Neural progenitor cell (in vitro differentiated cells): ENCODE measurements around the gene AP2A1. TPM values are rescaled to one million over a fixed set of nuclear protein-coding genes. Genes with fewer than 3 reads are reported as not detected.
A peak's percentile ranks its signal among the peaks of the same experiment; 100 is the strongest.

Experiments
- DNase-seq: peaks from one replicate; pipeline ENCODE4 v3.0.0-alpha.2; 2016; ENCODE audit warnings: low spot score
- H2AFZ ChIP-seq: fragments of 200-600 bp; sonication (generic); replicated peaks from 2 replicates; pipeline ENCODE4 v1.6.1; 2016; ENCODE audit warnings: antibody characterized with exemption
- H3F3A ChIP-seq: fragments of 200-600 bp; sonication (generic); 2 replicates; pipeline ENCODE4 v1.6.1; 2016; ENCODE audit warnings: antibody characterized with exemption, low read depth
- H3K27ac ChIP-seq: fragments of 200-600 bp; sonication (generic); 2 replicates; pipeline ENCODE4 v1.5.1; 2016; ENCODE audit warnings: mild to moderate bottlenecking
- H3K27me3 ChIP-seq: fragments of 200-600 bp; sonication (generic); 2 replicates; pipeline ENCODE4 v1.6.1; 2016; ENCODE audit warnings: mild to moderate bottlenecking, moderate library complexity
- H3K36me3 ChIP-seq: fragments of 200-600 bp; sonication (generic); 2 replicates; pipeline ENCODE4 v1.5.1; 2016
- H3K4me1 ChIP-seq: fragments of 200-600 bp; sonication (generic); 2 replicates; pipeline ENCODE4 v1.6.1; 2016; ENCODE audit warnings: mixed run types
- H3K4me2 ChIP-seq: fragments of 200-600 bp; sonication (generic); 2 replicates; pipeline ENCODE4 v1.6.1; 2016
- H3K4me3 ChIP-seq: fragments of 200-600 bp; sonication (generic); 2 replicates; pipeline ENCODE4 v1.5.1; 2016
- H3K79me2 ChIP-seq: fragments of 200-600 bp; sonication (generic); 2 replicates; pipeline ENCODE4 v1.6.1; 2016; ENCODE audit warnings: low read depth
- H3K9ac ChIP-seq: fragments of 200-600 bp; sonication (generic); 2 replicates; pipeline ENCODE4 v1.6.1; 2016
- H3K9me3 ChIP-seq: fragments of 200-600 bp; sonication (generic); 2 replicates; pipeline ENCODE4 v1.5.1; 2016; ENCODE audit warnings: low read depth
- H4K20me1 ChIP-seq: fragments of 200-600 bp; sonication (generic); 2 replicates; pipeline ENCODE4 v1.6.1; 2016; ENCODE audit warnings: low read depth
- H3K27ac Mint-ChIP-seq: 3 replicates; pipeline ENCODE4 v1.8.0; 2021; ENCODE audit warnings: mixed read lengths
- H3K27me3 Mint-ChIP-seq: 2 replicates; pipeline ENCODE4 v1.8.0; 2022; ENCODE audit warnings: low read depth, mild to moderate bottlenecking, inconsistent platforms, moderate library complexity, mixed read lengths; ENCODE audit not compliant: insufficient read depth
- H3K36me3 Mint-ChIP-seq: 3 replicates; pipeline ENCODE4 v1.8.0; 2021; ENCODE audit warnings: mixed read lengths
- H3K4me1 Mint-ChIP-seq: 3 replicates; pipeline ENCODE4 v1.8.0; 2021; ENCODE audit warnings: mixed read lengths
- H3K4me3 Mint-ChIP-seq: 3 replicates; pipeline ENCODE4 v1.8.0; 2021; ENCODE audit warnings: mild to moderate bottlenecking, moderate library complexity, mixed read lengths
- H3K9me3 Mint-ChIP-seq: 3 replicates; pipeline ENCODE4 v1.8.0; 2020; ENCODE audit warnings: mixed read lengths
- EZH2 ChIP-seq: fragments of 200-600 bp; sonication (generic); IDR thresholded peaks from 2 replicates; pipeline ENCODE4 v1.6.1; 2017; ENCODE audit warnings: antibody characterized with exemption, mild to moderate bottlenecking, moderate library complexity
- EZH2phosphoT487 ChIP-seq: fragments of 200-600 bp; sonication (generic); IDR thresholded peaks from 2 replicates; pipeline ENCODE4 v1.6.1; 2017; ENCODE audit warnings: antibody characterized with exemption
- total RNA-seq: library from RNA; depleted of rRNA; stranded (reverse); fragments of >200 nt; gene quantifications from 2 replicates; pipeline ENCODE4 v1.2.3, GENCODE V29; 2015; ENCODE audit warnings: low replicate concordance
- TF ChIP-seq, protein P1 (sequence below): fragments of 200-600 bp; sonication (generic); IDR thresholded peaks from 2 replicates; pipeline ENCODE4 v1.5.1; 2017; ENCODE audit warnings: antibody characterized with exemption, mild to moderate bottlenecking

The AP2A1 gene
- total RNA-seq, 1 donor from 2014 or later: 61.6 TPM

- Histone ChIP-seq H3K9ac (no peak overlapping the region), H3F3A (no peaks in the 10 kb centered on the region), H2AFZ (no peak overlapping the region), H3K79me2 (no peaks in the 10 kb centered on the region), H3K27ac (no peak overlapping the region), H3K36me3 (no peaks in the 10 kb centered on the region), H3K4me1 (peaks cover 10% of the 10 kb centered on the region), H3K4me2 (no peak overlapping the region), H3K4me3 (no peak overlapping the region), H3K9me3 (no peaks in the 10 kb centered on the region), H4K20me1 (no peaks in the 10 kb centered on the region), H3K27me3 (no peaks in the 10 kb centered on the region)
- DNase-seq: no peak
- peak overlapping the region; percentile 27 for H3K4me3 Mint-ChIP-seq
- H3K27me3 Mint-ChIP-seq: peaks cover 8% of the 10 kb centered on the region
- H3K4me1 Mint-ChIP-seq: peaks cover 8% of the 10 kb centered on the region
- H3K27ac Mint-ChIP-seq: no peak overlapping the region
- no peaks in the 10 kb centered on the region for H3K9me3 Mint-ChIP-seq
- H3K36me3 Mint-ChIP-seq: peaks cover 17% of the 10 kb centered on the region
- no peak for TF ChIP-seq EZH2
- no peak for TF ChIP-seq EZH2phosphoT487
- TF ChIP-seq, protein P1, sequence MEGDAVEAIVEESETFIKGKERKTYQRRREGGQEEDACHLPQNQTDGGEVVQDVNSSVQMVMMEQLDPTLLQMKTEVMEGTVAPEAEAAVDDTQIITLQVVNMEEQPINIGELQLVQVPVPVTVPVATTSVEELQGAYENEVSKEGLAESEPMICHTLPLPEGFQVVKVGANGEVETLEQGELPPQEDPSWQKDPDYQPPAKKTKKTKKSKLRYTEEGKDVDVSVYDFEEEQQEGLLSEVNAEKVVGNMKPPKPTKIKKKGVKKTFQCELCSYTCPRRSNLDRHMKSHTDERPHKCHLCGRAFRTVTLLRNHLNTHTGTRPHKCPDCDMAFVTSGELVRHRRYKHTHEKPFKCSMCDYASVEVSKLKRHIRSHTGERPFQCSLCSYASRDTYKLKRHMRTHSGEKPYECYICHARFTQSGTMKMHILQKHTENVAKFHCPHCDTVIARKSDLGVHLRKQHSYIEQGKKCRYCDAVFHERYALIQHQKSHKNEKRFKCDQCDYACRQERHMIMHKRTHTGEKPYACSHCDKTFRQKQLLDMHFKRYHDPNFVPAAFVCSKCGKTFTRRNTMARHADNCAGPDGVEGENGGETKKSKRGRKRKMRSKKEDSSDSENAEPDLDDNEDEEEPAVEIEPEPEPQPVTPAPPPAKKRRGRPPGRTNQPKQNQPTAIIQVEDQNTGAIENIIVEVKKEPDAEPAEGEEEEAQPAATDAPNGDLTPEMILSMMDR: no peak
Observed at GRCh38 chr19:49799271-49799797, 32.5 kb downstream of the AP2A1 start.

- Mint-ChIP-seq H3K36me3 (peaks cover 17% of the 10 kb centered on the region), H3K4me1 (peaks cover 8% of the 10 kb centered on the region), H3K27me3 (peaks cover 8% of the 10 kb centered on the region), H3K4me3 (no peak overlapping the region), H3K27ac (no peak overlapping the region), H3K9me3 (no peaks in the 10 kb centered on the region)
- H3K9ac ChIP-seq: no peak overlapping the region
- TF ChIP-seq EZH2: no peak
- TF ChIP-seq, protein P1: peak; percentile 48
- no peak overlapping the region for H3K4me3 ChIP-seq
- peaks cover 3% of the 10 kb centered on the region for H3F3A ChIP-seq
- peaks cover 10% of the 10 kb centered on the region for H3K4me1 ChIP-seq
- no peak overlapping the region for H3K4me2 ChIP-seq
- no peaks in the 10 kb centered on the region for H3K36me3 ChIP-seq
- DNase-seq: peak; percentile 57
- no peak overlapping the region for H2AFZ ChIP-seq
- H3K9me3 ChIP-seq: no peaks in the 10 kb centered on the region
- no peaks in the 10 kb centered on the region for H4K20me1 ChIP-seq
- no peaks in the 10 kb centered on the region for H3K79me2 ChIP-seq
- H3K27ac ChIP-seq: no peak overlapping the region
- H3K27me3 ChIP-seq: no peaks in the 10 kb centered on the region
Observed at GRCh38 chr19:49799798-49800376, 33.1 kb downstream of the AP2A1 start.

DNA sequence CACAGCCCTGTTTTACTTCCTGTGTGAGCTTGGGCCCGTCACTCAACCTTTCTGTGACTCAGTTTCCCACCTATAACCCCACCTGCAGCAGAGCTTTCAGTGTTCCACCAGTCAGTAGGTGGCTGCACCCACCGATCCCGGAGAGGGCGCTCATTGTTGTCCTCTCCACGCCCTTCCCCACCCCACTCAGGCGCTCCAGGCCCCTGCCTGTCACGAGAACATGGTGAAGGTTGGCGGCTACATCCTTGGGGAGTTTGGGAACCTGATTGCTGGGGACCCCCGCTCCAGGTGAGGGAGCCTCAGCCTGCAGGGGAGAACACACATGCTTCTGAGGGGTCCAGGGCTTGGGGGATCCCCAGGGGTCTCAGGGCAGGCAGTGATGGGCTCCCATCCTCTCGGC lies 34.0 kb downstream of the AP2A1 start:
- no peak overlapping the region for H3K27ac Mint-ChIP-seq
- H3K27me3 Mint-ChIP-seq: peaks cover 8% of the 10 kb centered on the region
- DNase-seq: no peak
- H3K36me3 Mint-ChIP-seq: peaks cover 17% of the 10 kb centered on the region
- Histone ChIP-seq H2AFZ (no peak overlapping the region), H3K4me1 (peaks cover 10% of the 10 kb centered on the region), H3K79me2 (no peaks in the 10 kb centered on the region), H3K27ac (no peak overlapping the region), H3K36me3 (no peaks in the 10 kb centered on the region), H3K9ac (no peak overlapping the region), H3K4me3 (no peak overlapping the region), H3K9me3 (no peaks in the 10 kb centered on the region), H3K27me3 (no peaks in the 10 kb centered on the region), H3K4me2 (no peak overlapping the region), H3F3A (peaks cover 12% of the 10 kb centered on the region), H4K20me1 (no peaks in the 10 kb centered on the region)
- TF ChIP-seq, protein P1: no peak
- peaks cover 8% of the 10 kb centered on the region for H3K4me1 Mint-ChIP-seq
- H3K4me3 Mint-ChIP-seq: no peak overlapping the region
- H3K9me3 Mint-ChIP-seq: no peaks in the 10 kb centered on the region
